Heart left ventricle (tissue), 16 donors: ENCODE results near the gene NDFIP2. TPM values are rescaled to one million over a fixed set of nuclear protein-coding genes. Genes with fewer than 3 reads are reported as not detected.

ENCODE experiments used
- ATAC-seq, 4 donors: fragments of 200-7000 bp; cut with Tn5 transposase; one replicate each; pipeline ENCODE4 v1.9.1; 2020 to 2022; ENCODE audit warnings: moderate library complexity in 4 of 4, mild to moderate bottlenecking in 3 of 4, moderate number of reproducible peaks in 1 of 4
- DNase-seq, 5 donors: peaks; one replicate each; pipeline ENCODE4 v3.0.0-alpha.2; 2020
- H3K27ac ChIP-seq, 12 donors: fragments of 200-600 bp; sonication (generic) in 4 of 12; one replicate each; pipeline versions ENCODE4 v1.5.0 to v1.8.0; 2016 to 2022; ENCODE audit warnings: mild to moderate bottlenecking in 2 of 12
- H3K27me3 ChIP-seq, 9 donors: fragments of 200-600 bp; sonication (generic) in 2 of 9; one replicate each; pipeline versions ENCODE4 v1.5.1 to v1.8.0; 2016 to 2022; ENCODE audit warnings: mild to moderate bottlenecking in 3 of 9
- H3K36me3 ChIP-seq, 9 donors: fragments of 200-600 bp; sonication (generic) in 2 of 9; one replicate each; pipeline versions ENCODE4 v1.5.0 to v1.8.0; 2018 to 2022; ENCODE audit warnings: mild to moderate bottlenecking in 2 of 9
- H3K4me1 ChIP-seq, 12 donors: fragments of 200-600 bp; sonication (generic) in 4 of 12; one replicate each; pipeline versions ENCODE4 v1.5.0 to v1.8.0; 2016 to 2022; ENCODE audit warnings: mild to moderate bottlenecking in 3 of 12
- H3K4me3 ChIP-seq, 12 donors: fragments of 200-600 bp; sonication (generic) in 4 of 12; one replicate each; pipeline versions ENCODE4 v1.5.0 to v1.8.0; 2017 to 2022; ENCODE audit warnings: mild to moderate bottlenecking in 9 of 12, moderate library complexity in 4 of 12
- H3K9me3 ChIP-seq, 12 donors: fragments of 200-600 bp; sonication (generic) in 4 of 12; one replicate each; pipeline versions ENCODE4 v1.5.0 to v1.8.0; 2016 to 2022; ENCODE audit warnings: mild to moderate bottlenecking in 1 of 12
- CTCF ChIP-seq, 12 donors: fragments of 200-600 bp; sonication (generic) in 4 of 12; IDR thresholded peaks; one replicate each; pipeline versions ENCODE4 v1.5.0 to v1.8.0; 2018 to 2022; ENCODE audit warnings: antibody characterized with exemption in 12 of 12, mild to moderate bottlenecking in 5 of 12
- POLR2A ChIP-seq, 2 donors: fragments of 450-650 bp; IDR thresholded peaks; one replicate each; pipeline ENCODE4 v1.6.1; 2017; ENCODE audit warnings: antibody characterized with exemption in 2 of 2, mild to moderate bottlenecking in 2 of 2, moderate library complexity in 2 of 2
- WGBS, 4 donors: extraction: QIAGEN DNeasy Blood & Tissue Kit in 2 of 4; methylation state at CpG; one replicate each; pipeline versions ENCODE4 v1.1.5 to v1.1.7; 2013 to 2018; 5-methylcytosine and 5-hydroxymethylcytosine counted together
- intact Hi-C, 10 donors: fragments of 100-400 bp; cut with DNase I; formaldehyde crosslinking; loops; one replicate each; pipeline versions ENCODE4 v1.11.1 to v1.14.2; 2022
- polyA plus RNA-seq, 2 donors: library from polyadenylated mRNA; stranded (reverse); fragments of 200-250 nt; gene quantifications; one replicate each; pipeline ENCODE4 v1.2.3, GENCODE V29; 2013
- total RNA-seq, 9 donors: library from RNA; depleted of rRNA in 2 of 9; stranded (reverse); fragments of >200 nt in 2 of 9; fragmentation: NEBNext Ultra II Directional in 3 of 9; extraction: Animal tissue kit (Norgen Biotek cat#: 25700) in 3 of 9; gene quantifications; one replicate each; pipeline versions ENCODE4 v1.1.0 to v1.2.4, GENCODE V29; 2016 to 2023
- donor health status: ischemic (EF 13 %, LVEDD 7.1; RV severe dilation, severe dysfunction).
- donor health status: healthy with polysubstance abuse.
- donor health status: DM: no; HTN: yes; CAD: no.
- donor health status: DM: no; HTN: no; CAD: no.
- donor health status: ischemic (EF 25% LVEDD 6.9; RV normal size, moderate dysfunction).
- donor health status: ischemic (EF 25% LVEDD 5.7; RV mildly dilated, moderate dysfunction).
- donor health status: healthy.
- donor health status: DM: yes; HTN: yes; CAD: no.
- donor health status: ischemic (EF 35%, LVEDD 5.7; RV mildly dilated, moderate dysfunction).
- donor health status: nonischemic (EF 11% LVEDD 7.7; RV severe dilation, severe dysfunction).
- donor health status: DM: yes; HTN: yes; CAD: no.
- donor health status: PGD.
- donor health status: ischemic (EF 29% LVEDD 5.4; RV normal size, mild dysfunction).
- donor health status: nonischemic (EF 23%, LVEDD 6.1; RV moderate dilation, normal function).

NDFIP2 gene
- total and polyA plus RNA-seq, 11 donors: 14.2 to 42.6 (median 32.1) TPM

GRCh38 chr13:79468819-79469218 is 12.1 kb upstream of the NDFIP2 start:
- H3K9me3 ChIP-seq: peaks cover 0 to under 1% (median 0%) of the 10 kb centered on the region in 12 donors
- no peak for TF ChIP-seq CTCF (IDR thresholded peaks at IDR 0.05)
- TF ChIP-seq POLR2A (IDR thresholded peaks at IDR 0.05): no peak
- intact Hi-C loops: no loop called here
- no peak overlapping the region for H3K27ac ChIP-seq
- 83 to 89% (median 85%) methylated on average over 3 of the region's 3 CpGs for WGBS, 4 donors
- no peak overlapping the region for H3K4me3 ChIP-seq
- DNase-seq: no peak
- no peaks in the 10 kb centered on the region for H3K36me3 ChIP-seq
- peaks cover 0 to 3% (median 0%) of the 10 kb centered on the region in 9 donors for H3K27me3 ChIP-seq
- ATAC-seq: no peak
- no peaks in the 10 kb centered on the region for H3K4me1 ChIP-seq

- Histone ChIP-seq H3K27ac (no peak overlapping the region), H3K4me3 (no peak overlapping the region), H3K9me3 (peaks cover 0 to 8% (median 0%) of the 10 kb centered on the region in 12 donors), H3K4me1 (no peaks in the 10 kb centered on the region), H3K36me3 (no peaks in the 10 kb centered on the region), H3K27me3 (peaks cover 0 to 3% (median 0%) of the 10 kb centered on the region in 9 donors)
- DNase-seq (no peak), ATAC-seq (no peak)
- WGBS, 4 donors: 83 to 92% (median 86%) methylated on average over 3 of the region's 3 CpGs
- intact Hi-C loops: no loop called here
- TF ChIP-seq POLR2A (IDR thresholded peaks at IDR 0.05) (no peak), CTCF (IDR thresholded peaks at IDR 0.05) (no peak)
These were observed 11.3 kb upstream of the NDFIP2 start for GRCh38 chr13:79469608-79470007.

GRCh38 chr13:79470666-79471065 is 10.3 kb upstream of the NDFIP2 start:
- no peak for TF ChIP-seq CTCF (IDR thresholded peaks at IDR 0.05)
- no peak for TF ChIP-seq POLR2A (IDR thresholded peaks at IDR 0.05)
- H3K27ac ChIP-seq: no peak overlapping the region
- no peak for DNase-seq
- H3K9me3 ChIP-seq: peaks cover 0 to 16% (median 0%) of the 10 kb centered on the region in 12 donors
- no peaks in the 10 kb centered on the region for H3K36me3 ChIP-seq
- no peak overlapping the region for H3K4me3 ChIP-seq
- no peaks in the 10 kb centered on the region for H3K4me1 ChIP-seq
- WGBS, 4 donors: 94 to 97% (median 96%) methylated on average over 2 of the region's 2 CpGs
- peaks cover 0 to 3% (median 0%) of the 10 kb centered on the region in 9 donors for H3K27me3 ChIP-seq
- intact Hi-C loops: no loop called here
- no peak for ATAC-seq

GRCh38 chr13:79475569-79475968 is 5.4 kb upstream of the NDFIP2 start:
- H3K27me3 ChIP-seq: peaks cover 0 to 7% (median 0%) of the 10 kb centered on the region in 9 donors
- ATAC-seq: no peak
- no peak for DNase-seq
- no peaks in the 10 kb centered on the region for H3K36me3 ChIP-seq
- WGBS, 4 donors: 82 to 92% (median 86%) methylated on average over 1 of the region's 1 CpG
- H3K27ac ChIP-seq: no peak overlapping the region
- H3K4me1 ChIP-seq: peaks cover 0 to 12% (median 4%) of the 10 kb centered on the region in 12 donors
- peaks cover 0 to 16% (median 0%) of the 10 kb centered on the region in 12 donors for H3K9me3 ChIP-seq
- intact Hi-C loops: loop anchor here in 5 of 10 donors (5.0 kb wide), 4 partner anchors 43 to 62 kb away; no protein-coding TSS in a partner anchor
- TF ChIP-seq CTCF (IDR thresholded peaks at IDR 0.05): no peak
- TF ChIP-seq POLR2A (IDR thresholded peaks at IDR 0.05): no peak
- H3K4me3 ChIP-seq: no peak overlapping the region
